Neuronal stem cell (in vitro differentiated cells): ENCODE data around the gene IFFO2.
A peak's percentile ranks its signal among the peaks of the same experiment; 100 is the strongest.

Source experiments
- DNase-seq: peaks from one replicate; pipeline ENCODE4 v3.0.0-alpha.2; 2013; ENCODE audit warnings: low spot score
- H2AFZ ChIP-seq: one replicate; pipeline ENCODE4 v1.6.1; 2013; ENCODE audit warnings: mild to moderate bottlenecking, low read length, inconsistent platforms
- H2AK5ac ChIP-seq: 2 replicates; pipeline ENCODE4 v1.6.1; 2013; ENCODE audit warnings: low read depth, mild to moderate bottlenecking, inconsistent platforms, low read length, moderate library complexity, mixed read lengths
- H2BK120ac ChIP-seq: 2 replicates; pipeline ENCODE4 v1.6.1; 2013; ENCODE audit warnings: low read depth, mild to moderate bottlenecking, inconsistent platforms, low read length, moderate library complexity, mixed read lengths
- H2BK12ac ChIP-seq: one replicate; pipeline ENCODE4 v1.6.1; 2013; ENCODE audit warnings: low read length, inconsistent platforms
- H2BK15ac ChIP-seq: 2 replicates; pipeline ENCODE4 v1.6.1; 2013; ENCODE audit warnings: mild to moderate bottlenecking, low read length, inconsistent platforms, mixed read lengths
- H2BK5ac ChIP-seq: one replicate; pipeline ENCODE4 v1.6.1; 2013; ENCODE audit warnings: inconsistent platforms, mild to moderate bottlenecking, low read length, moderate library complexity
- H3K14ac ChIP-seq: one replicate; pipeline ENCODE4 v1.6.1; 2013; ENCODE audit warnings: low read length, inconsistent platforms
- H3K18ac ChIP-seq: 2 replicates; pipeline ENCODE4 v1.6.1; 2013; ENCODE audit warnings: low read length, inconsistent platforms
- H3K23ac ChIP-seq: 2 replicates; pipeline ENCODE4 v1.6.1; 2013; ENCODE audit warnings: low read depth, mild to moderate bottlenecking, mixed read lengths, low read length, inconsistent platforms; ENCODE audit not compliant: poor library complexity
- H3K27ac ChIP-seq: replicated peaks from 3 replicates; pipeline ENCODE4 v1.5.1; 2013; ENCODE audit warnings: low read length, inconsistent platforms
- H3K27me3 ChIP-seq, 3 experiments: 2 replicates each; pipeline ENCODE4 v1.6.1; 2013; ENCODE audit warnings: low read length in 3 of 3, mild to moderate bottlenecking in 2 of 3, inconsistent platforms in 1 of 3, low read depth in 1 of 3, mixed read lengths in 1 of 3, moderate library complexity in 1 of 3; ENCODE audit not compliant: control insufficient read depth in 3 of 3, insufficient read depth in 3 of 3
- H3K36me3 ChIP-seq, 2 donors: replicated peaks in 1 of 2; 2 replicates each; pipeline ENCODE4 v1.6.1; 2013; ENCODE audit warnings: low read length in 2 of 2; ENCODE audit not compliant: control insufficient read depth in 2 of 2, insufficient read depth in 2 of 2
- H3K4ac ChIP-seq: 2 replicates; pipeline ENCODE4 v1.6.1; 2013; ENCODE audit warnings: inconsistent platforms, mild to moderate bottlenecking, low read length, moderate library complexity
- H3K4me1 ChIP-seq, 2 donors: 1 replicate in 1 of 2; 2 replicates in 1 of 2; pipeline ENCODE4 v1.6.1; 2013; ENCODE audit warnings: low read length in 2 of 2, low read depth in 1 of 2; ENCODE audit not compliant: control insufficient read depth in 2 of 2, insufficient read depth in 1 of 2
- H3K4me2 ChIP-seq: one replicate; pipeline ENCODE4 v1.6.1; 2013; ENCODE audit warnings: mild to moderate bottlenecking, low read length, inconsistent platforms; ENCODE audit not compliant: insufficient read depth, poor library complexity, severe bottlenecking
- H3K4me3 ChIP-seq, 2 donors: 2 replicates each; pipeline ENCODE4 v1.5.1; 2013; ENCODE audit warnings: low read length in 2 of 2, mild to moderate bottlenecking in 2 of 2, inconsistent platforms in 1 of 2, moderate library complexity in 1 of 2
- H3K79me1 ChIP-seq: one replicate; pipeline ENCODE4 v1.6.1; 2013; ENCODE audit warnings: low read depth, mild to moderate bottlenecking, inconsistent platforms, low read length, moderate library complexity
- H3K9ac ChIP-seq: one replicate; pipeline ENCODE4 v1.6.1; 2013; ENCODE audit warnings: mild to moderate bottlenecking, low read depth, low read length, inconsistent platforms; ENCODE audit not compliant: poor library complexity
- H3K9me3 ChIP-seq, 2 donors: replicated peaks in 1 of 2; 2 replicates each; pipeline versions ENCODE3 to v1.6.1; 2013; ENCODE audit warnings: low read length in 2 of 2, mild to moderate bottlenecking in 2 of 2, inconsistent platforms in 1 of 2, low read depth in 1 of 2, mixed read lengths in 1 of 2, moderate library complexity in 1 of 2; ENCODE audit not compliant: control insufficient read depth in 2 of 2, insufficient read depth in 1 of 2
- H4K8ac ChIP-seq: one replicate; pipeline ENCODE4 v1.6.1; 2013; ENCODE audit warnings: low read depth, mild to moderate bottlenecking, inconsistent platforms, low read length, moderate library complexity
- H4K91ac ChIP-seq: one replicate; pipeline ENCODE4 v1.6.1; 2013; ENCODE audit warnings: low read length, low read depth, mild to moderate bottlenecking, inconsistent platforms; ENCODE audit not compliant: poor library complexity
- WGBS, 2 donors: extraction: QIAGEN DNeasy Blood & Tissue Kit; methylation state at CpG; one replicate each; pipeline ENCODE4 v1.1.7; 2013; ENCODE audit warnings: missing lambda C conversion rate in 2 of 2, mixed read lengths in 1 of 2; ENCODE audit not compliant: insufficient read length in 2 of 2, insufficient replicate concordance in 1 of 2; ENCODE audit errors: extremely low coverage in 2 of 2; 5-methylcytosine and 5-hydroxymethylcytosine counted together

IFFO2 gene

DNA sequence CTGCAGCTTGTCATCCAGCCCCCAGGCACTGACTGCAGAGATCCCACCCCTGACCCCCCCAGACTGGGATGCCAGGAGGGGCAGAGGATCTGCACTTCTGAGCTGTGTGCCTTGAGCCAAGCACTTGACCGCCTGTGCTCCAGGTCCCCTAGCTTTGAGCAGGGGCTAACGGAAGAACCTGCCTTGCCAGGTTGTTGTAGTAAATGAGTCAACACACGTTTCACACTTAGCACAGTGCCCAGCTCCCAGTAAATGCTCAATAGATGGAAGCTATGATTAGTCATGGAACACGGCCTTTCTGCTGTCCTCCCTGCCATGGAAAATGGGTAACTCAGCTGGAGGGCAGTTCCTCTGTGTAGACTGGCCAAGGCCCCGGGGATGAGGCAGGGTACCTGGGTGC lies 24.1 kb downstream of the IFFO2 start:
- no CpG with 5 or more reads among the region's 5 CpGs for WGBS, 2 donors
- Histone ChIP-seq H4K91ac (no peak overlapping the region), H2AK5ac (no peak overlapping the region), H3K14ac (no peak overlapping the region), H2BK12ac (peak overlapping the region; percentile 4), H3K23ac (peak overlapping the region; percentile 17), H3K27ac (no peak overlapping the region), H3K36me3 (no peaks in the 10 kb centered on the region), H3K79me1 (no peaks in the 10 kb centered on the region), H4K8ac (no peak overlapping the region), H3K9me3 (no peaks in the 10 kb centered on the region), H3K4me1 (peaks cover 2 to 10% of the 10 kb centered on the region in 2 donors), H3K9ac (no peak overlapping the region), H2BK5ac (no peak overlapping the region), H3K27me3 (no peaks in the 10 kb centered on the region), H3K4me2 (no peak overlapping the region), H2AFZ (no peak overlapping the region), H3K4ac (no peak overlapping the region), H2BK15ac (no peak overlapping the region), H2BK120ac (no peak overlapping the region), H3K18ac (no peak overlapping the region), H3K4me3 (no peak overlapping the region)
- no peak for DNase-seq

DNA sequence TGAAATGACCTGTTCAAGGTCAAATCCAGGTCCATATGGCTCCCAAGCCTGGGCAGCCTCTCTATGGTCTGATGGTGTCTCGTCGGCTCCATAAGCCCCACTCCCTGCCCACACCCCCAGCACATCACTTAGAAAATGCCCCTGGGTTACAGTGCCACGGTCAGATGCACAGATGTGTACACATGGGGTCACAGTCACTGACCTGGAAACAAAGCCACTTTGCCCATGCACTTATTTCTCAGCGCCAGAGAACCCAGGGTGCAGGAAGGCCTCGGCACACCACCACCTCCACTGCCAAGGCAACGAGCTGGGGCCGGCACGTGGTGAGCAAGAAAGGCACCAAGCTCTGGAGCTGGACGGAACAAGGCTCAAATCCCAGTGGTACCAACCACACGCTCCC lies 24.7 kb downstream of the IFFO2 start:
- no peak for DNase-seq
- no peak overlapping the region for H2AK5ac ChIP-seq
- H4K8ac ChIP-seq: no peak overlapping the region
- H3K23ac ChIP-seq: no peak overlapping the region
- H3K27ac ChIP-seq: no peak overlapping the region
- H2BK5ac ChIP-seq: no peak overlapping the region
- H2BK120ac ChIP-seq: no peak overlapping the region
- H3K27me3 ChIP-seq: no peaks in the 10 kb centered on the region
- no peak overlapping the region for H2BK15ac ChIP-seq
- H2BK12ac ChIP-seq: no peak overlapping the region
- H3K9ac ChIP-seq: no peak overlapping the region
- H3K4me1 ChIP-seq: peaks cover 4 to 16% of the 10 kb centered on the region in 2 donors
- no peak overlapping the region for H3K4me2 ChIP-seq
- no CpG with 5 or more reads among the region's 10 CpGs for WGBS, 2 donors
- no peak overlapping the region for H3K4me3 ChIP-seq
- H3K4ac ChIP-seq: peak overlapping the region; percentile 20
- no peaks in the 10 kb centered on the region for H3K79me1 ChIP-seq
- H2AFZ ChIP-seq: no peak overlapping the region
- no peak overlapping the region for H3K14ac ChIP-seq
- no peaks in the 10 kb centered on the region for H3K9me3 ChIP-seq
- H3K36me3 ChIP-seq: no peaks in the 10 kb centered on the region
- peak overlapping the region; percentile 53 for H3K18ac ChIP-seq
- H4K91ac ChIP-seq: no peak overlapping the region

DNA sequence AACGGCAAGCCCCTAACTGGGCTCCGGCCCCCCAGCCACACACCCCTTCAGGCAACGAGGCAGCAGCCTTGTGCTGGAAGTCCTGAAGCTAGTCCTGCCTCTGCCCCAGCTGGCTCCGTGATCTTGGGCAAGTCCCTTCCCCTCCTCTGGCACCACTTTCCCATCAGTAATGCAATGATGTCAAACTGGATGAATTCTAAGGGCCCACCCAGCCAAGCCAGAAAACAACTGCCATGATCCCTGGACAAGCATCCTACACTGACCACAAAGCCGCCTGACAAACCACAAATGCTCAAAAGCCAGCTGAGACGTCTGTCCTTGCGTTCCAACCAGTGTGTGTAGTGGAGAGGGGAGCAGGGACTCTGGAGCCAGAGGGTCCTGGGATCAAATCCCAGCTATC lies 26.8 kb downstream of the IFFO2 start:
- Histone ChIP-seq H3K23ac (no peak overlapping the region), H3K14ac (no peak overlapping the region), H3K9ac (no peak overlapping the region), H2BK5ac (no peak overlapping the region), H3K18ac (no peak overlapping the region), H3K27me3 (no peaks in the 10 kb centered on the region), H3K27ac (no peak overlapping the region), H3K36me3 (no peaks in the 10 kb centered on the region), H4K91ac (no peak overlapping the region), H2BK120ac (no peak overlapping the region), H3K4ac (no peak overlapping the region), H3K4me2 (no peak overlapping the region), H2BK12ac (no peak overlapping the region), H4K8ac (no peak overlapping the region), H3K4me1 (peaks cover 8 to 22% of the 10 kb centered on the region in 2 donors), H2AK5ac (no peak overlapping the region), H3K79me1 (no peaks in the 10 kb centered on the region), H2BK15ac (no peak overlapping the region), H3K9me3 (no peaks in the 10 kb centered on the region), H2AFZ (no peak overlapping the region), H3K4me3 (no peak overlapping the region)
- no CpG with 5 or more reads among the region's 7 CpGs for WGBS, 2 donors
- DNase-seq: no peak

DNA sequence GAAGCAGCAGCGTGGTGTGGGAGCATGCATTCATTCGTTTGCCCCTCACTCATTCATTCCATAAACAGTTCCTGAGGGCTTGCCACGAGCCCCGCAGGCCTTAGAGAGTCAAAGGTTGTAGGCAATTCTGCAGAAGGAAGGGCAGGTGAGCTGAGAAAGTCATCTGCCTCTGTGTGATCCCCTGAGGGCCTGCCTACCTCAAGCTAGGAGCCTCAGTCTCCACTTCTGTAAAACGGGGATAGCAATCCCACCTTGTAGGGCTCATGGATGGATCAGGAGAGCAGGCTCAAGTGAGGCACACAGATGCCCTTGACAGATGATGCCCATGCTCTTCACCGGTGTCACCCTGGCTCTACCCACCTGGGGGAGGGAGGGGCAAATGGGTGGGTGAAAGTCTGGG lies 27.5 kb downstream of the IFFO2 start:
- Histone ChIP-seq H3K9me3 (no peaks in the 10 kb centered on the region), H3K4me3 (no peak overlapping the region), H3K9ac (no peak overlapping the region), H3K4me2 (no peak overlapping the region), H4K8ac (no peak overlapping the region), H3K23ac (peak overlapping the region; percentile 26), H3K27ac (no peak overlapping the region), H3K36me3 (no peaks in the 10 kb centered on the region), H3K14ac (no peak overlapping the region), H4K91ac (no peak overlapping the region), H2BK5ac (no peak overlapping the region), H3K79me1 (no peaks in the 10 kb centered on the region), H3K18ac (no peak overlapping the region), H2BK12ac (no peak overlapping the region), H3K4ac (no peak overlapping the region), H3K4me1 (peaks cover 14 to 27% of the 10 kb centered on the region in 2 donors), H2AFZ (no peak overlapping the region), H2AK5ac (peak overlapping the region; percentile 71), H2BK15ac (no peak overlapping the region), H2BK120ac (peak overlapping the region; percentile 50), H3K27me3 (no peaks in the 10 kb centered on the region)
- DNase-seq: no peak
- no CpG with 5 or more reads among the region's 6 CpGs for WGBS, 2 donors
